GM23338 (cell line): Measurements from ENCODE around the gene TMEM132A. TPM values are rescaled to one million over a fixed set of nuclear protein-coding genes. Genes with fewer than 3 reads are reported as not detected.

Experiments used
- ATAC-seq: fragments of 200-7000 bp; cut with Tn5 transposase; 3 replicates; pipeline ENCODE4 v1.9.1; 2020
- DNase-seq: peaks from one replicate; pipeline ENCODE4 v3.0.0-alpha.2; 2015; ENCODE audit warnings: low spot score
- H2AFZ ChIP-seq: fragments of 200-600 bp; sonication (generic); 2 replicates; pipeline ENCODE4 v1.8.0; 2016; ENCODE audit warnings: antibody characterized with exemption, mild to moderate bottlenecking, moderate library complexity
- H3F3A ChIP-seq: fragments of 200-600 bp; sonication (generic); replicated peaks from 2 replicates; pipeline ENCODE4 v1.8.0; 2017; ENCODE audit warnings: antibody characterized with exemption, mixed run types, low read depth
- H3K27ac ChIP-seq: fragments of 200-600 bp; sonication (generic); 2 replicates; pipeline ENCODE4 v1.6.1; 2016; ENCODE audit warnings: low read depth
- H3K27me3 ChIP-seq: fragments of 200-600 bp; sonication (generic); 2 replicates; pipeline ENCODE4 v1.8.0; 2016; ENCODE audit warnings: mild to moderate bottlenecking, mixed run types, moderate library complexity; ENCODE audit not compliant: insufficient read depth
- H3K36me3 ChIP-seq: fragments of 200-600 bp; sonication (generic); 2 replicates; pipeline ENCODE4 v1.8.0; 2016; ENCODE audit warnings: mild to moderate bottlenecking; ENCODE audit not compliant: insufficient read depth
- H3K4me1 ChIP-seq: fragments of 200-600 bp; sonication (generic); 2 replicates; pipeline ENCODE4 v1.8.0; 2016; ENCODE audit warnings: mild to moderate bottlenecking, moderate library complexity; ENCODE audit not compliant: insufficient read depth
- H3K4me2 ChIP-seq: fragments of 200-600 bp; sonication (generic); 2 replicates; pipeline ENCODE4 v1.7.1; 2017; ENCODE audit warnings: mixed run types
- H3K4me3 ChIP-seq: fragments of 200-600 bp; sonication (generic); 2 replicates; pipeline ENCODE4 v1.6.1; 2016; ENCODE audit warnings: mixed run types
- H3K79me2 ChIP-seq: fragments of 200-600 bp; sonication (generic); replicated peaks from 2 replicates; pipeline ENCODE4 v1.8.0; 2017; ENCODE audit warnings: mild to moderate bottlenecking; ENCODE audit not compliant: insufficient read depth
- H3K9me2 ChIP-seq: fragments of 200-600 bp; sonication (generic); 2 replicates; pipeline ENCODE4 v1.8.0; 2017; ENCODE audit not compliant: insufficient read depth
- H4K20me1 ChIP-seq: fragments of 200-600 bp; sonication (generic); replicated peaks from 2 replicates; pipeline ENCODE4 v1.8.0; 2017; ENCODE audit warnings: mild to moderate bottlenecking; ENCODE audit not compliant: insufficient read depth
- H3K27ac Mint-ChIP-seq: 2 replicates; pipeline ENCODE4 v1.8.0; 2020; ENCODE audit warnings: inconsistent platforms, mild to moderate bottlenecking, moderate library complexity, mixed read lengths
- H3K27me3 Mint-ChIP-seq: 3 replicates; pipeline ENCODE4 v1.8.0; 2022; ENCODE audit warnings: low read depth, mild to moderate bottlenecking, moderate library complexity, mixed read lengths, inconsistent platforms; ENCODE audit not compliant: insufficient read depth, poor library complexity
- H3K36me3 Mint-ChIP-seq: 3 replicates; pipeline ENCODE4 v1.8.0; 2021; ENCODE audit warnings: low read depth, mild to moderate bottlenecking, inconsistent platforms, moderate library complexity, mixed read lengths
- H3K4me1 Mint-ChIP-seq: 3 replicates; pipeline ENCODE4 v1.8.0; 2020; ENCODE audit warnings: mild to moderate bottlenecking, inconsistent platforms, mixed read lengths
- H3K4me3 Mint-ChIP-seq: 3 replicates; pipeline ENCODE4 v1.8.0; 2021; ENCODE audit warnings: moderate library complexity, mild to moderate bottlenecking, inconsistent platforms, mixed read lengths
- H3K9me3 Mint-ChIP-seq: 3 replicates; pipeline ENCODE4 v1.8.0; 2020; ENCODE audit warnings: moderate library complexity, mild to moderate bottlenecking, inconsistent platforms, mixed read lengths
- CREB1 ChIP-seq: fragments of 250-450 bp; sonication (Bioruptor Pico); IDR thresholded peaks from 2 replicates; pipeline ENCODE4 v1.5.0; 2020; ENCODE audit warnings: low read depth, mild to moderate bottlenecking, moderate library complexity
- EZH2 ChIP-seq: fragments of 200-600 bp; sonication (generic); IDR thresholded peaks from one replicate; pipeline ENCODE4 v1.8.0; 2017; ENCODE audit warnings: antibody characterized with exemption, mild to moderate bottlenecking, low read depth; ENCODE audit not compliant: unreplicated experiment
- EZH2phosphoT487 ChIP-seq: fragments of 200-600 bp; sonication (generic); IDR thresholded peaks from one replicate; pipeline ENCODE4 v1.8.1; 2018; ENCODE audit warnings: antibody characterized with exemption; ENCODE audit not compliant: unreplicated experiment
- JUNB ChIP-seq: IDR thresholded peaks from one replicate; pipeline ENCODE4 v1.6.1; 2016; ENCODE audit warnings: antibody characterized with exemption; ENCODE audit not compliant: unreplicated experiment
- NANOG ChIP-seq: IDR thresholded peaks from 2 replicates; pipeline ENCODE4 v1.6.1; 2016; ENCODE audit warnings: antibody characterized with exemption, borderline replicate concordance
- POLR2AphosphoS5 ChIP-seq: IDR thresholded peaks from 2 replicates; pipeline ENCODE4 v1.6.1; 2016; ENCODE audit warnings: antibody characterized with exemption, low read depth
- REST ChIP-seq: IDR thresholded peaks from one replicate; pipeline ENCODE4 v1.6.1; 2018; ENCODE audit warnings: antibody characterized with exemption; ENCODE audit not compliant: unreplicated experiment
- STAT1 ChIP-seq: IDR thresholded peaks from one replicate; pipeline ENCODE4 v1.6.1; 2016; ENCODE audit warnings: antibody characterized with exemption; ENCODE audit not compliant: unreplicated experiment
- ZNF114 ChIP-seq: fragments of 250-450 bp; sonication (Bioruptor Pico); IDR thresholded peaks from 2 replicates; pipeline ENCODE4 v1.5.0; 2020; ENCODE audit warnings: mild to moderate bottlenecking, moderate library complexity
- ZNF331 ChIP-seq: fragments of 250-450 bp; sonication (Bioruptor Pico); IDR thresholded peaks from 2 replicates; pipeline ENCODE4 v1.5.0; 2020; ENCODE audit warnings: low read depth, mild to moderate bottlenecking, moderate library complexity
- polyA plus RNA-seq: library from polyadenylated mRNA; unstranded; fragments of >200 nt; fragmentation: Nextera tagmentation; extraction: Ambion mirVana; gene quantifications from 2 replicates; pipeline ENCODE4 v1.2.1, GENCODE V29; 2016
- total RNA-seq: library from RNA; depleted of rRNA; stranded (reverse); fragments of >200 nt; shearing (Covaris generic); gene quantifications from 2 replicates; pipeline ENCODE4 v1.2.3, GENCODE V29; 2014
- TF ChIP-seq, protein P1 (sequence below): IDR thresholded peaks from 2 replicates; pipeline ENCODE4 v1.6.1; 2016; ENCODE audit warnings: antibody characterized with exemption
- TF ChIP-seq, protein P2 (sequence below), 2 experiments: fragments of 200-600 bp in 1 of 2; sonication (generic) in 1 of 2; conservative IDR thresholded peaks; 2 replicates each; pipeline versions ENCODE4 v1.5.1 to v1.6.1; 2016 to 2017; ENCODE audit warnings: antibody characterized with exemption in 2 of 2, low read depth in 2 of 2, mild to moderate bottlenecking in 2 of 2, moderate library complexity in 1 of 2
- TF ChIP-seq, protein P3 (sequence below): fragments of 250-450 bp; sonication (Bioruptor Pico); IDR thresholded peaks from 2 replicates; pipeline ENCODE4 v1.5.0; 2020; ENCODE audit warnings: mild to moderate bottlenecking, moderate library complexity

The TMEM132A gene
- total and polyA plus RNA-seq, 2 experiments from 2014 or later, result 36.2 to 96.6 TPM

DNA sequence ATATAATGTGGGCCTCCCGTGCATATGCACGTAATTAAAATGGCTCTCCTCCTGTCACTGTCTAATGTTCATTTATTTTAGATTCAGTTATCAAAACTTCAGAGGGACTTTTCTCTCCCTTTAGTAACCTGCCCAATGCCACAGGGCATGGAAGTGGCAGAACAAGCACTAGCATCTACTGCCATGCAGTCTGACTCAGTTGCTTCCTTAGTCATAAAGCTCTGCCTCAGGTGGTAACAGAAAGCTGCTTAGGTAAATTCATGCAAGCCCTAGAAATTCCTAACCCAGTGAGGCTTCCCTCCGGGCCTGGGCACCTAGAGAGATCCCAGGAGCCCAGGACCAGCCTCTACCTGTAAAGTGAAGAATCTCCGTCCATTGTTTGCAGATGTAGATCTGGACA lies 26.8 kb upstream of the TMEM132A start:
- no peaks in the 10 kb centered on the region for H3K9me3 Mint-ChIP-seq
- no peaks in the 10 kb centered on the region for H3K4me1 Mint-ChIP-seq
- ATAC-seq (no peak), DNase-seq (no peak)
- no peak overlapping the region for H3K27ac Mint-ChIP-seq
- H3K4me2 ChIP-seq, result no peak overlapping the region
- 0 out of 2 replicates have a peak, but pooled peaks cover 2% of the 10 kb centered on the region for H3K79me2 ChIP-seq
- peaks cover 94% of the 10 kb centered on the region for H3K36me3 Mint-ChIP-seq
- TF ChIP-seq ZNF114 (CRISPR knock-in tag) (no peak), CREB1 (CRISPR knock-in tag) (no peak), JUNB (no peak), NANOG (no peak), EZH2phosphoT487 (no peak), REST (no peak), EZH2 (no peak), STAT1 (no peak), POLR2AphosphoS5 (no peak), ZNF331 (CRISPR knock-in tag) (no peak)
- TF ChIP-seq, protein P1, sequence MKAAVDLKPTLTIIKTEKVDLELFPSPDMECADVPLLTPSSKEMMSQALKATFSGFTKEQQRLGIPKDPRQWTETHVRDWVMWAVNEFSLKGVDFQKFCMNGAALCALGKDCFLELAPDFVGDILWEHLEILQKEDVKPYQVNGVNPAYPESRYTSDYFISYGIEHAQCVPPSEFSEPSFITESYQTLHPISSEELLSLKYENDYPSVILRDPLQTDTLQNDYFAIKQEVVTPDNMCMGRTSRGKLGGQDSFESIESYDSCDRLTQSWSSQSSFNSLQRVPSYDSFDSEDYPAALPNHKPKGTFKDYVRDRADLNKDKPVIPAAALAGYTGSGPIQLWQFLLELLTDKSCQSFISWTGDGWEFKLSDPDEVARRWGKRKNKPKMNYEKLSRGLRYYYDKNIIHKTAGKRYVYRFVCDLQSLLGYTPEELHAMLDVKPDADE, result no peak
- TF ChIP-seq, protein P2, sequence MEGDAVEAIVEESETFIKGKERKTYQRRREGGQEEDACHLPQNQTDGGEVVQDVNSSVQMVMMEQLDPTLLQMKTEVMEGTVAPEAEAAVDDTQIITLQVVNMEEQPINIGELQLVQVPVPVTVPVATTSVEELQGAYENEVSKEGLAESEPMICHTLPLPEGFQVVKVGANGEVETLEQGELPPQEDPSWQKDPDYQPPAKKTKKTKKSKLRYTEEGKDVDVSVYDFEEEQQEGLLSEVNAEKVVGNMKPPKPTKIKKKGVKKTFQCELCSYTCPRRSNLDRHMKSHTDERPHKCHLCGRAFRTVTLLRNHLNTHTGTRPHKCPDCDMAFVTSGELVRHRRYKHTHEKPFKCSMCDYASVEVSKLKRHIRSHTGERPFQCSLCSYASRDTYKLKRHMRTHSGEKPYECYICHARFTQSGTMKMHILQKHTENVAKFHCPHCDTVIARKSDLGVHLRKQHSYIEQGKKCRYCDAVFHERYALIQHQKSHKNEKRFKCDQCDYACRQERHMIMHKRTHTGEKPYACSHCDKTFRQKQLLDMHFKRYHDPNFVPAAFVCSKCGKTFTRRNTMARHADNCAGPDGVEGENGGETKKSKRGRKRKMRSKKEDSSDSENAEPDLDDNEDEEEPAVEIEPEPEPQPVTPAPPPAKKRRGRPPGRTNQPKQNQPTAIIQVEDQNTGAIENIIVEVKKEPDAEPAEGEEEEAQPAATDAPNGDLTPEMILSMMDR (conservative IDR thresholded peaks at IDR 0.05; ENCODE audit: low read depth in 2 of 2), result no peak
- TF ChIP-seq, protein P3, sequence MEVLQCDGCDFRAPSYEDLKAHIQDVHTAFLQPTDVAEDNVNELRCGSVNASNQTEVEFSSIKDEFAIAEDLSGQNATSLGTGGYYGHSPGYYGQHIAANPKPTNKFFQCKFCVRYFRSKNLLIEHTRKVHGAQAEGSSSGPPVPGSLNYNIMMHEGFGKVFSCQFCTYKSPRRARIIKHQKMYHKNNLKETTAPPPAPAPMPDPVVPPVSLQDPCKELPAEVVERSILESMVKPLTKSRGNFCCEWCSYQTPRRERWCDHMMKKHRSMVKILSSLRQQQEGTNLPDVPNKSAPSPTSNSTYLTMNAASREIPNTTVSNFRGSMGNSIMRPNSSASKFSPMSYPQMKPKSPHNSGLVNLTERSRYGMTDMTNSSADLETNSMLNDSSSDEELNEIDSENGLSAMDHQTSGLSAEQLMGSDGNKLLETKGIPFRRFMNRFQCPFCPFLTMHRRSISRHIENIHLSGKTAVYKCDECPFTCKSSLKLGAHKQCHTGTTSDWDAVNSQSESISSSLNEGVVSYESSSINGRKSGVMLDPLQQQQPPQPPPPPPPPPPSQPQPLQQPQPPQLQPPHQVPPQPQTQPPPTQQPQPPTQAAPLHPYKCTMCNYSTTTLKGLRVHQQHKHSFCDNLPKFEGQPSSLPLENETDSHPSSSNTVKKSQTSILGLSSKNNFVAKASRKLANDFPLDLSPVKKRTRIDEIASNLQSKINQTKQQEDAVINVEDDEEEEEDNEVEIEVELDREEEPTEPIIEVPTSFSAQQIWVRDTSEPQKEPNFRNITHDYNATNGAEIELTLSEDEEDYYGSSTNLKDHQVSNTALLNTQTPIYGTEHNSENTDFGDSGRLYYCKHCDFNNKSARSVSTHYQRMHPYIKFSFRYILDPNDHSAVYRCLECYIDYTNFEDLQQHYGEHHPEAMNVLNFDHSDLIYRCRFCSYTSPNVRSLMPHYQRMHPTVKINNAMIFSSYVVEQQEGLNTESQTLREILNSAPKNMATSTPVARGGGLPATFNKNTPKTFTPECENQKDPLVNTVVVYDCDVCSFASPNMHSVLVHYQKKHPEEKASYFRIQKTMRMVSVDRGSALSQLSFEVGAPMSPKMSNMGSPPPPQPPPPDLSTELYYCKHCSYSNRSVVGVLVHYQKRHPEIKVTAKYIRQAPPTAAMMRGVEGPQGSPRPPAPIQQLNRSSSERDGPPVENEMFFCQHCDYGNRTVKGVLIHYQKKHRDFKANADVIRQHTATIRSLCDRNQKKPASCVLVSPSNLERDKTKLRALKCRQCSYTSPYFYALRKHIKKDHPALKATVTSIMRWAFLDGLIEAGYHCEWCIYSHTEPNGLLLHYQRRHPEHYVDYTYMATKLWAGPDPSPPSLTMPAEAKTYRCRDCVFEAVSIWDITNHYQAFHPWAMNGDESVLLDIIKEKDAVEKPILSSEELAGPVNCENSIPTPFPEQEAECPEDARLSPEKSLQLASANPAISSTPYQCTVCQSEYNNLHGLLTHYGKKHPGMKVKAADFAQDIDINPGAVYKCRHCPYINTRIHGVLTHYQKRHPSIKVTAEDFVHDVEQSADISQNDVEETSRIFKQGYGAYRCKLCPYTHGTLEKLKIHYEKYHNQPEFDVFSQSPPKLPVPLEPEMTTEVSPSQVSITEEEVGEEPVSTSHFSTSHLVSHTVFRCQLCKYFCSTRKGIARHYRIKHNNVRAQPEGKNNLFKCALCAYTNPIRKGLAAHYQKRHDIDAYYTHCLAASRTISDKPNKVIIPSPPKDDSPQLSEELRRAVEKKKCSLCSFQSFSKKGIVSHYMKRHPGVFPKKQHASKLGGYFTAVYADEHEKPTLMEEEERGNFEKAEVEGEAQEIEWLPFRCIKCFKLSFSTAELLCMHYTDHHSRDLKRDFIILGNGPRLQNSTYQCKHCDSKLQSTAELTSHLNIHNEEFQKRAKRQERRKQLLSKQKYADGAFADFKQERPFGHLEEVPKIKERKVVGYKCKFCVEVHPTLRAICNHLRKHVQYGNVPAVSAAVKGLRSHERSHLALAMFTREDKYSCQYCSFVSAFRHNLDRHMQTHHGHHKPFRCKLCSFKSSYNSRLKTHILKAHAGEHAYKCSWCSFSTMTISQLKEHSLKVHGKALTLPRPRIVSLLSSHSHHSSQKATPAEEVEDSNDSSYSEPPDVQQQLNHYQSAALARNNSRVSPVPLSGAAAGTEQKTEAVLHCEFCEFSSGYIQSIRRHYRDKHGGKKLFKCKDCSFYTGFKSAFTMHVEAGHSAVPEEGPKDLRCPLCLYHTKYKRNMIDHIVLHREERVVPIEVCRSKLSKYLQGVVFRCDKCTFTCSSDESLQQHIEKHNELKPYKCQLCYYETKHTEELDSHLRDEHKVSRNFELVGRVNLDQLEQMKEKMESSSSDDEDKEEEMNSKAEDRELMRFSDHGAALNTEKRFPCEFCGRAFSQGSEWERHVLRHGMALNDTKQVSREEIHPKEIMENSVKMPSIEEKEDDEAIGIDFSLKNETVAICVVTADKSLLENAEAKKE (CRISPR knock-in tag), result no peak
- H4K20me1 ChIP-seq, result peaks cover 20% of the 10 kb centered on the region
- no peaks in the 10 kb centered on the region for H3K9me2 ChIP-seq
- no peak overlapping the region for H2AFZ ChIP-seq
- no peak overlapping the region for H3K27ac ChIP-seq
- peaks cover 5% of the 10 kb centered on the region for H3K27me3 Mint-ChIP-seq
- H3K4me1 ChIP-seq, result no peaks in the 10 kb centered on the region
- no peak overlapping the region for H3K4me3 ChIP-seq
- H3K27me3 ChIP-seq, result no peaks in the 10 kb centered on the region
- H3K4me3 Mint-ChIP-seq, result no peak overlapping the region
- H3F3A ChIP-seq, result no peaks in the 10 kb centered on the region
- H3K36me3 ChIP-seq, result peaks cover 61% of the 10 kb centered on the region
